PC-9 (cell line): ENCODE results near the gene SPIN1.

Source experiments
- EZH2 ChIP-seq: fragments of 200-600 bp; sonication (generic); IDR thresholded peaks from 2 replicates; pipeline ENCODE4 v1.8.0; 2017; ENCODE audit warnings: antibody characterized with exemption, low read depth
- TF ChIP-seq, protein P1 (sequence below): fragments of 200-600 bp; sonication (generic); conservative IDR thresholded peaks from 2 replicates; pipeline ENCODE4 v1.6.1; 2017; ENCODE audit warnings: mixed run types, antibody characterized with exemption, mild to moderate bottlenecking, moderate library complexity

DNA sequence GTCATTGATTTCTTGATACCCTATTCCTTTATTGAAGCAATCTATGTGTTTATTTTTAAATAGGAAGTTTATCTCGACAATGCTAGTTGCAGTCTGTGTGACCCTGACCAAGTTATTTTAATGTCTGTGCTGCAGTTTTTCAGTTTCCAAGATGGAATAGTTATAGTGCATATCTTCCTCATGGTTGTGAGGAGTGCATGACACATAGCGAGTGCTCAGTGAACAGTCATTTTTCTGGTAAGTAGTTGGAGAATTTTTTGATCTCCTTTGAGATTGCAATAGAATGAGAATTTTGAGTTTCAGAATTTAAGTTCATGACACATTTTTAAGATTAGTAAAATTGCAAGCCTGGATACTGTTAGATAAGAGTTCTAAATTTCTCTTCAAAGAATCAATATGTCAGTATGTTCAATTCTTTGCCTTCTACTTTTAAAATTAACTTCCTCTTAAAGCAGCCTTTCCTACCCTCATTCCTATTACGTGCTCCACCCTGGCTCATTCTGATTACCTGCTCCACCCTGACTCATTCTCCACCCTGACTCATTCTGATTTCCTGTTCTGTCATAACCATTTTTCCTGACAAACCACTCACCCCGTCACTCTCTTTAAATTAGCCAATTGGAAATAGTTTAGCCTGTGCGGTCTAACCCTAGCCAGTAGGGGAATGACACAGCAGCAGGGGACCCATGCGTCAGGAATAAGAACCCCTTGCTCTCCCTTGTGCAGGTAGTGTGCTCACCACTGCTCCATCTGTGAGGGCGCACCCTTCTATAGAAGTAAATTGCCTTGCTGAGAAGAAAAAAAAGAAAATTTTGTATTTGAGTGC lies 30.7 kb downstream of the SPIN1 start:
- TF ChIP-seq, protein P1, sequence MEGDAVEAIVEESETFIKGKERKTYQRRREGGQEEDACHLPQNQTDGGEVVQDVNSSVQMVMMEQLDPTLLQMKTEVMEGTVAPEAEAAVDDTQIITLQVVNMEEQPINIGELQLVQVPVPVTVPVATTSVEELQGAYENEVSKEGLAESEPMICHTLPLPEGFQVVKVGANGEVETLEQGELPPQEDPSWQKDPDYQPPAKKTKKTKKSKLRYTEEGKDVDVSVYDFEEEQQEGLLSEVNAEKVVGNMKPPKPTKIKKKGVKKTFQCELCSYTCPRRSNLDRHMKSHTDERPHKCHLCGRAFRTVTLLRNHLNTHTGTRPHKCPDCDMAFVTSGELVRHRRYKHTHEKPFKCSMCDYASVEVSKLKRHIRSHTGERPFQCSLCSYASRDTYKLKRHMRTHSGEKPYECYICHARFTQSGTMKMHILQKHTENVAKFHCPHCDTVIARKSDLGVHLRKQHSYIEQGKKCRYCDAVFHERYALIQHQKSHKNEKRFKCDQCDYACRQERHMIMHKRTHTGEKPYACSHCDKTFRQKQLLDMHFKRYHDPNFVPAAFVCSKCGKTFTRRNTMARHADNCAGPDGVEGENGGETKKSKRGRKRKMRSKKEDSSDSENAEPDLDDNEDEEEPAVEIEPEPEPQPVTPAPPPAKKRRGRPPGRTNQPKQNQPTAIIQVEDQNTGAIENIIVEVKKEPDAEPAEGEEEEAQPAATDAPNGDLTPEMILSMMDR = no peak
- TF ChIP-seq EZH2 = no peak
